DMS 273 (cell line): Measurements from ENCODE around the gene CTPS1.

Experiments used
- DNase-seq: peaks from one replicate; lab custom pipeline; 2025; ENCODE audit not compliant: unreplicated experiment; lab: John Stamatoyannopoulos, UW

Gene CTPS1

DNA sequence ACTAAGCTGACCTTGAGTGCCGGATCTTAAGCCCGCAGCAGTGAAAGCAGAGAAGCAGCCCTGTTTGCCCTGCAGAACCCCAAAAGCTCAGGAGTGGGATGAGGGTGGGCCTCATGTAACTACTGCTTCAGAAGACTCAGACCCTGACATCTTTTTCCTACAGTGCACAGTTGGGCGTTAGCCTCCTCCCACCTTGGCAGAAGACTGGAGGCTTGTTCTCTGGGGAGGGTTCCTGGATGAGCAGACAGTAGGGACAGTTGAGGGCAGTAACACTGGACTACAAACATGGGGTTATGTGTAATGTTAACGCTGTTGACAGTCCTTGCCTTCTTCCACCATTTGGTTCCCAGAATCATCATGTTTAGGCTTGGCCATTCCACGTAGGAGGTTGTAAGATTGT lies 9.6 kb downstream of the CTPS1 start:
- DNase-seq, result no peak

DNA sequence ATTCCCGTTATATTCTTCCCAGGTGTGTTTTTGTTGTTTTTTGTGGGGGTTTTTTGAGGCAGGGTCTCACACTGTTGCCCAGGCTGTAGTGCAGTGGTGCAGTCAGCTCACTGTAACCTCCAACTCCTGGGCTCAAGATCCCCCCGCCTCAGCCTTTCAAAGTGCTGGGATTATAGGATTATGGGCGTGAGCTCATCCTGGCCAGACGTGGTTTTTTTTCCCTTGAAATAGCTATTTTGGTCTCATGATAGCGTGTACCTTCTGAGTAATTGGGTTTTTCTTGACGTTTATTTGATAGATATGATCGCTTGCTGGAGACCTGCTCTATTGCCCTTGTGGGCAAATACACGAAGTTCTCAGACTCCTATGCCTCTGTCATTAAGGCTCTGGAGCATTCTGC lies 17.6 kb downstream of the CTPS1 start:
- DNase-seq, result no peak

- DNase-seq, result no peak
Measured at GRCh38 chr1:40998668-40999067, 19.2 kb downstream of the CTPS1 start.

GRCh38 chr1:41003127-41003639 lies 23.7 kb downstream of the CTPS1 start:
- peak; percentile 98 for DNase-seq

DNA sequence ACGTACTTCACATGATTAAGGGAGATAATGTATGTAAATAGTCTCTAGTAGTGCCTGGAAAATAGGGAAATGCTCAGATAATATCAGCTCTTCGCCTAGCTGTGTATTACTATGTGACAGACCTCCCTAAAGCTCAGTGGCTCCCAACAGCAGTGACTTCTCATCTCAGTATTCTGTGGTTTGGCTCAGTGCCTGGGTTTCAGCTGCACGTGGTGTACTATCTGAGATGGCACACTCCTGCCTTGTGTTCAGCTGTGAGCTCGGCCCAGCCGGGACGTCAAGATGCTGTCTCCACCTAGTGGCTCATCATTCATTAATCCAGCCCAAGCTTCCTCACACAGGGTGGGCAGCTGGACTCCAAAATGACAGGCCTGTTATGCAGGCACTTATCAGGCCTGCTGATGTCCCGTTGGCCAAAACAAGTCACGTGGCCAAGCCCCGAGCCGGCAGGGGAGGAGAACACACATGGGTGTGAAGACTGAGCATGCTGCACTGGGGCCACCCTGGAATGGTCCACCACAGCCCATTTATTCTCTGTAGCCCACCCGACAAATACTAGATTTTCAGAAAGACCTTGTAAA lies 24.2 kb downstream of the CTPS1 start:
- peak; percentile 100 for DNase-seq

DNA sequence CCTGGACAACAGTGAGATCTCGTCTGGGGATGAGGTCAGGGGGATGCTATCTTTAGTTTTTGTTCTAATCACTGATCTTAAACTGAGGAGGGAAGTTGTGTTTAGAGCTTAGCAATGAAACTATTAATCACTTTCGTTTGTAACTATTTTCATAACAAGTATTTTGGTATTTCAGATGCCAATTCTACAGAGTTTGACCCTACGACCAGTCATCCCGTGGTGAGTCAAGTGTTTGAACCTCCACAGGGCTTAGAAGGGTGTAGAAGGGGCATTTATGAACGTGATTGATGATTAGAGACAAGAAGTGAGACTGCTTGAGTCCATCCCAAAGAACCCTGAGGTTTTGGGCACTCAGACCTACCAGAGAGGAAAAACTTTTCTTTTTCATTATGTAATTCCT lies 26.4 kb downstream of the CTPS1 start:
- DNase-seq, result no peak

GRCh38 chr1:41006942-41007865 lies 27.7 kb downstream of the CTPS1 start:
- no peak for DNase-seq

GRCh38 chr1:41009466-41009865 lies 30.0 kb downstream of the CTPS1 start:
- DNase-seq, result no peak

DNA sequence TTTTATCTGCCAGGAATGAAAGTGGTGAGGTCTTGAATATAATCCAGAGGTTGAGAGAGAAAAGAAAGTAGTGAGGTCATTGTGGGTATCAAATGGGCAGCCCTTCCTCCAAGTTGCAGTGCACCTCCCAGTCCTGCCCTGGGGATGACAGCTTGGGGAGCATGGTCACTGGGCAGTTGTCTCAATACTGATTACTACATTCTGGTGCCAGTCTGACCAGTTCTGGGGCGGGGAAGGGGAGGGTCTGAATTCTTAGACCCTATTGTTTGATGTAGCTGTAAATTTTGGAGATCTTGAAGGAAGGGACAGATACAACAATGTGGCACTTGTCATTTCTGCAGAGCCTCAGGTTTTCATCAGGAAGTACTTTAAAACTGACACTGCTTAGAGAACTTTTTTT lies 30.8 kb downstream of the CTPS1 start:
- no peak for DNase-seq

DNA sequence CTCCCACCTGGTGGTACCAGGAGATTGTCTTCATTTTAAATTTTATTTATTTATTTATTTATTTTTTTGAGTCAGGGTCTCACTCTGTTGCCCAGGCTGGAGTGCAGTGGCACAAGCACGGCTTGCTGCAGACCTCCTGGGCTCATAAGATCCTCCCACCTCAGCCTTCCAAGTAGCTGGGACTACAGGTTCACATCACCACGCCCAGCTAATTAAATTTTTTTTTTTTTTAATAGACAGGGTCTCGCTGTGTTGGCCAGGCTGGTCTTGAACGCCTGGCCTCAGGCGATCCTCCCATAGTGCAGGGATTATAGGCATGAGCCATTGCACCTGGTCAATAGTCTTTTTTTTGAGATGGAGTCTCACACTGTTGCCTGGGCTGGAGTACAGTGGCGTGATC lies 33.5 kb downstream of the CTPS1 start:
- DNase-seq, result no peak

DNA sequence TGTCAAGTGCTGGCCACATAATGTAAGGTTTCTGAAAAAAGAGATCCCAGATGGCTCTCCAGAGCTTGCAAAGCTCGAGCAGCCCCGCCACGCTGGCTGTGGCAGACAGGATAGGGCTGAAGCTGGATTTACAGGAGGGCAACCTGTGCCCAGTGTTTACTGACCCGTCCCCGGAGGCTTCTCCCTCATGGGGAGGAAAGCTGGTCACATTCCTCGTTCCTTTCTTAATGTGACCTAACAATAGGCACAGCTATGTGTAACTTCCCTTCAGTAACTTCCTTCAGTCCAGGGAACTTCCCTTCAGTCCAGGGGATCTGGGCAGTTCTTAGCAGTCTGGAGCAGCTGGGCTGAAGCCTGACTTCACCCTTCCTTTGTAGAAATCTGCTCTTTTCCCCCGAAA lies 34.3 kb downstream of the CTPS1 start:
- peak; percentile 90 for DNase-seq

DNA sequence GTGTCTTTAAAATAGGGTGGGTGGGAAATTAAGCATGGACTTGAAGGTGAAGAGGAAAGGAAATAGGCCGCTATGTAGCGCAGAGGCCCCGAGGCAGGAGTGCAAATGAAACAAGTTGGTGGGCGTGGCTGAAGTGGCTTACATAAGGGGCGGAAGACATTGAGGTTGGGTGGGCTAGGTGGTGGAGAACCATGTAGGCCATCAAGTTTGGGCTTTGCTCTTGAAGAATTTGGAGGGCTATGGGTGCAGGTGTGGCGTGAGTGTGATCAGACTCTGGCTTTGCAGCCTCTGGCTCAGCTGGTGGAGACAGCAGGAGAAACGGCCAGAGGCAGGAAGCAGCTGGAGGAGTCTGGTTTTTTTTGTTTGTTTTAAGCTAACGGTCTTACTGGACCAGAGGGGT lies 35.4 kb downstream of the CTPS1 start:
- DNase-seq, result peak; percentile 93

DNA sequence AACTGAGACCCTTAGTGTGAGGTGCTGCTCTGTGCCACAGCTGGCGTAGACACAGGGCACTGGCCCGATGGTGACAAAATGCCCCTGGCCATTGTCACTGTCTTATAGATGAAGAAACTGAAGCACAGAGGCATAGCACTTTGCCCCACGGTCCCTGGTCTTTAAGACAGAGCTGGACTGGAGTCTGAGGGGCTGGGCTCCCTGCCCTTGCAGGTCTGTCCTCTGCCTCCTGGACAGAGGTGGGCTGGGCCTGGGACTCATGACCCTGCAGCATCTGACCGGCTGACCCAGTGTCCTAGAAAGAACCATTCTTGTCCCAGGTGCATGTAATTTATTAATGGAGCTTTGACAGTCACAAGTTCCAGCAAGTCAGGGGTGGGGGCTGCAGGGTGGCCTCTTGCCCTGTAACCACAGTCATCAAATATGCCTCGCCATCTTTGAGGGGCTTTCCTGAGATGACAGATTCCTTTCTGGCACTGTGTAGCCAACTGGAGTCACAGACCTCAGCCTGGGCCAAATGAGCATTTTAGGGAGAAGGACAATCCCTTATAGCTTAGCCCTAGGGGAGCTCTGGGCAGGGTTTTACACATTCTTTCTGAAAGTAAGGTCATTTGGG lies 35.9 kb downstream of the CTPS1 start:
- DNase-seq, result no peak

- peak; percentile 94 for DNase-seq
Measured at GRCh38 chr1:41015897-41016470, 36.5 kb downstream of the CTPS1 start.

DNA sequence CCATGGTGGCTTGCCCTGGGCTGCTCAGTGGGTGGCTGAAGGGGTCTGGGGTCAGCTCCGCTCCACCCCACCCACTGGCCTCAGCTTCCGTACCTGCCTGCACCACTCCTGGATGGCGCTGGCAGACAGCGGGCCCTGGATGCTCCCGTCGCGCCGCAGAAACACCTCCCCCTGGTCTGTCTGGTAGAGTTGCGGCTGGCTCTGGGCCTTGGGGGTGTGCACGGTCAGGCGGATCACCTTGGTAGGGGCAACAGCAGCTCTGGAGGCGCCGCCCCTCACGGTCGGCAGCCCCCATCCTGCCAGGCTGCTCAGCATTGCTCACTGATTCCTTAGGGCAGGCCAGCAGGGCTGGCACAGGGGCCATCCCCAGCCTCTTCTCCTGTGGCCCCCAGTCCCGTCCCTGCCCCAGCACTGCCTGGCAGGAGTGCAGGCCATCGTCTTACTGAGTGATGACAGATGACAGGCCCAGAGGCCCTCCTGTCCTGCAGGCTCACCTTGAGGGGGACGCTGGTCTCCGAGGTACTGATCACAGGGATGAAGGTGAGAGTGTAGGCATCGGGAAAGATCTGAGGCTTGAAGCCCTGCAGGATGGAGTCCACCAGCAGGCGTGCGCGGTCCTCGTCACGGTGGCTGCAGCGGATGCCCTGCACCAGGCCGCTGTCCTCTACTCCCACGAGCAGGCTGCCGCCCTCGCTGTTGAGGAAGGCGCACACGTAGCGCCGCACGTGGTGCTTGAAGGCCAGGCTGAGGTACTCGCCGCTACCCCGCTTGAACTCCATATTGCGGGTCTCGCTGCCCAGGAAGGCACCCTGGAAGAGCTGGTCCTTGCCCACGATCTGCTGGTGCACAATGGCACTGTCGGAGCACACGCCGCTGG lies 37.9 kb downstream of the CTPS1 start:
- no peak for DNase-seq

DNA sequence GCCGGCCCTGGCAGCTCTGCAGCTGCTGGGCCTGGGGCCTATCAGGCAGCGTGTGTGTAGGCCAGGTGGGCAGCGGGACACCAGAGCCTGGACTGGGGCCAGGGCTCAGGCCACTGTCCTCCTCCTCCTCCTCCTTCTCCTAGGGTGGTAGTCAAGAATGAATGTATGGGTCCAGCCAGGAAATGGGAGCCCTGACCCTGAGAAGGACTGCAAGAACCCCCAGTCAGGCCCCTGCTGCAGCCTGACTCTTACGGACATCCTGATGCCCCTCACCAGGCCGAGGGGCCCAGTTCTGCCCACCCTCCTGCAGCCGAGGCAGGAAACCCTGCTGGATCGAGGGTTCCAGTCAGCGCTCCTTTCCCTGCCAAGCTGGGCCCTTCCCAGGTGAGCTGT lies 38.5 kb downstream of the CTPS1 start:
- DNase-seq, result no peak

DNA sequence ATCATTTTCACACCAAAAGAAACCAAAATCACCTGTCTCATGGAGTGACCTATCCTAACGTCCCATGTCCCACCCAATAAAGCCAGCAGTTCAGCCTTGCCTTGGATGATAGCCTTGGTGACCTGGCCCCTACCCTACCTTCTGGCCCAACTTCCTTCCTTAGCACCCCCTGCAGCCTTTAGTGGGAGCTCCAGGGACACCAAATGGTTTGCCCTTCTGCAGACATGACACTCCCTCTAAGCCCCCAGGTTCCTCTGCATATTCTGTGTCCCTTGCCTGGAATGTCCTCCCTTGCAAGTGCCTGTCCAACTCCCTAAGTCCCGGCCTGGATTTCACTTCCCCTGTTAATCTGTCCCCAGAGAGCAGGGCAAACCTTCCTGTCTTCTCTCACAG lies 39.9 kb downstream of the CTPS1 start:
- DNase-seq, result peak; percentile 94

GRCh38 chr1:41020109-41020576 lies 40.6 kb downstream of the CTPS1 start:
- peak; percentile 96 for DNase-seq

DNA sequence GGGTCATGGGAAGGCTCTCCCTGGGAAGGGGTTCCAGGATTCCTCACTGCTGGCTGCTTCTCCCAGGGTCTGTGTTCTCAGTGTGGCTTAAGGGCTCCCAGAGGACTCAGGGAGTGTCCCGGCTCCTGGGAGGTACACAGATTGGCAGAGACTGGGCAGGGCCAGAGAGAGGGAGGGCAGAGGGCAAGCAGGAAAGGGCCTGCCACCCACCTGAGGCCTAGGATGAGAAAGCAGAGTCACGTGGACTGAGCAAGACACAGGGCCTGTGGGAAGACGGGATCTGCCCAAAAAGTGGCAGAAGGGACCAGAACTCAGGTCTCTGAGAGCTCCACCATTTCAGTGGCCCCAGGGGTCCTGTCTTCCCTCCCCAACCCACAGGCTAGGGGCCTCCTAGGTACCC lies 41.2 kb downstream of the CTPS1 start:
- DNase-seq, result peak; percentile 97

GRCh38 chr1:41021526-41022308 lies 42.2 kb downstream of the CTPS1 start, which contains the start of gene SLFNL1:
Gene SLFNL1, minus strand, starts transcription at chr1:41021725. Its CDS starts 1,065 bp downstream, at chr1:41020660.
- DNase-seq, result peak; percentile 100
